Measurements from ENCODE around the gene DVL1. TPM values are rescaled to one million over a fixed set of nuclear protein-coding genes. Genes with fewer than 3 reads are reported as not detected.
A peak's percentile ranks its signal among the peaks of the same experiment; 100 is the strongest.

The DVL1 gene
- total and polyA plus RNA-seq, 8 donors: 30.6 to 103 (median 50.3) TPM

DNA sequence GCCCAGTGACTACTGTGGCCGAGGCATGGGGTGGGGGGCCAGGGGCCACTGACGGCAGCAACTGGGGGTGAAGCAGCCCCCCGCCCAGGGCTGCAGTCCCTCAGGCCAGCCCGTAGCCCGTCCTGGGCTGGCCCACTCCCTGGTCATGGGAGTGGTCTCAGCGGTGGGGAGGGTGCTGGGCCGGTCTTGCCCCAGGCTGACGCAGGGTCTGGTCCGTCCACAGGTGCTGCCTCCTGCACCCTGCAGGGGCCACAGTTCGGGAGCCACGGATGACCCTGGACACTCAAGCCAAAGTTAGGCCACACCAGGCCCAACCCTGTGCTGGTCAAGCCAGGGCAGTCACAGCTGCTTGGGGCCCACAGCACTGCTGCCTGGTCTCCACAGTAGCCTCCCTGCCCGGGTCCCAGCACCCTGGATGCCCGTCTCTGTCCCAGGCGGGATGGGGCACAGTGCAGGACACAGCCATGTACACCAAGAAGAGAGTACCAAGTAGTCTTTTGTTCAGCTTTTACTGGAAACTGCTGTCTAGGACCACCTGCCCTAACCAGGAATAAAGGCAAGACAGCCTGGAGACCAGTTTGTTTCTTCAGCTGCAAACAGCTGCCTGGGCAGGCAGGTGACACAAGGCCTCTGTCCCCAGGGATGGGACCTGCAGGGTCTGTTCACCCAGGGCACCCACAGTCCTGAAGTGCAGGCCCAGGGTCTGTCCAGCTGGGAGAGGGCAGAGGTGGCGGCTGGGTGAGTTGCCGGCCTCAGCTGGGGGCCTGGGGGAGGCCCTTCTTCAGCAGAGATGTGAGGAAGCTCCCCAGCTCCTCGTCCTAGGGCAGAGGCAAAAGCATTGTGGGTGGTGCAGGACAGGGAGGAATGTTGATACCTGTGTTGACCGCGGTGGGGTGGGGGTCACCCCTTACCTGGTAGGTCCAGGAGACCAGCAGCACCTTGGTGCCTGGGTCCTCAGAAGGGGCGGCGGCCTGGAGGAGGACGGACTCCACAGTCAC, 37.8 kb downstream of the DVL1 start:
- H3K4me1 ChIP-seq: peaks cover 6 to 13% (median 6%) of the 10 kb centered on the region in 3 donors
- FAIRE-seq (no peak), ATAC-seq (no peak), DNase-seq (no peak)
- TF ChIP-seq CTCF (IDR thresholded peaks at IDR 0.05): no peak
- no peaks in the 10 kb centered on the region for H3K27me3 ChIP-seq
- intact Hi-C loops (cut with DNase I): no loop called here
- no peak overlapping the region for H3K4me3 ChIP-seq
- no peak overlapping the region for H3K27ac ChIP-seq
- H3K36me3 ChIP-seq: peaks cover 0 to 34% (median 21%) of the 10 kb centered on the region in 3 donors
- no peaks in the 10 kb centered on the region for H3K9me3 ChIP-seq
- 89 to 94% methylated on average over 20 to 22 of the region's 22 CpGs for WGBS, 2 donors

DNA sequence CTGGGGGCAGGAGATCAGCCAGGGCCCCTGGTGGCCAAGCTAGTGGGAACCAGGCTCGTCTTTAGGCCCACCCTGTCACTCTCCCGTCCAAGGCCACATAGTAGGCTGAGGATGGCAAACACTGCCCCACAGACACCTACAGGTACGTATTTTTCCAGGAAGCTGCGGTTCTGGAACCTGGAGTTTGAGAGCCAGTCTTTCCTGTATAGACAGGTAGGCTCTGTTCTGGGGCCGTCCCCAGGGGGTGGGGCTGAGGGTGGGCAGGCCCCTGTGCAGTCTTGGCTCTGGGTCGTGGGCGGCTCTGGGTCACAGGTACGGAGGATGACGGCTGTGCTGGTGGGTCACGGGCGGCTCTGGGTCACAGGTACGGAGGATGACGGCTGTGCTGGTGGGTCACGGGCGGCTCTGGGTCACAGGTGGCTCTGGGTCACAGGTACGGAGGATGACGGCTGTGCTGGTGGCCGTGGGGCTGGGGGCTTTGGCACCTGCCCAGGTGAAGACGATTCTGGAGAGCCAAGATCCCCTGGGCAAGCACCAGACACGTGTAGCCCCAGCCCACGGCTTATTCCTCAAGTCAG, 38.7 kb downstream of the DVL1 start:
- Histone ChIP-seq H3K4me3 (no peak overlapping the region), H3K9me3 (no peaks in the 10 kb centered on the region), H3K27ac (no peak overlapping the region), H3K36me3 (peaks cover 0 to 34% (median 21%) of the 10 kb centered on the region in 3 donors), H3K4me1 (peaks cover 7 to 21% (median 14%) of the 10 kb centered on the region in 3 donors), H3K27me3 (no peaks in the 10 kb centered on the region)
- intact Hi-C loops (cut with DNase I): no loop called here
- no peak for FAIRE-seq
- DNase-seq: no peak
- no peak for TF ChIP-seq CTCF (IDR thresholded peaks at IDR 0.05)
- ATAC-seq: no peak
- WGBS, 2 donors: 83% methylated on average over 21 of the region's 21 CpGs

DNA sequence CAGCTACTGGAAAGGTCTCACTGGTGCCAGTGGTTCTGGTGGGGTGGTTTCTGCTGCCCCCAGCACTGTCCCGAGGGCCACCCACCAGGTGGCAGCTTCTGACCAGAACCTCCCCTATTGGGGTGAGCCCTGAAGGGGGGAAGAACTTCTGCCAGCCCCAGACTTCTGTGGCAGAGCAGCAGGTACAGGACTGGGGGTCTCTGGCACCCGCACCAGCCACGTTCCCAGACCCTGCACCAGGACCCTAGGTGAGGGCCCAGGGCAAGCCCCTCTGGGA, 39.2 kb downstream of the DVL1 start:
- no peak for TF ChIP-seq CTCF (IDR thresholded peaks at IDR 0.05)
- ATAC-seq (no peak), DNase-seq (no peak), FAIRE-seq (no peak)
- Histone ChIP-seq H3K27ac (peak overlapping the region in 1 of 4 donors; percentile 97), H3K9me3 (no peaks in the 10 kb centered on the region), H3K27me3 (no peaks in the 10 kb centered on the region), H3K4me1 (peaks cover 7 to 25% (median 19%) of the 10 kb centered on the region in 3 donors), H3K36me3 (peaks cover 0 to 32% (median 21%) of the 10 kb centered on the region in 3 donors), H3K4me3 (peak overlapping the region in 1 of 4 donors; percentile 86)
- WGBS, 2 donors: 67 to 96% methylated on average over 3 of the region's 3 CpGs
- intact Hi-C loops (cut with DNase I): no loop called here

- Histone ChIP-seq H3K36me3 (peaks cover 0 to 27% (median 20%) of the 10 kb centered on the region in 3 donors), H3K27ac (peak overlapping the region; percentile 90 to 97 (median 94)), H3K4me3 (peak overlapping the region; percentile 56 to 92 (median 84)), H3K9me3 (no peaks in the 10 kb centered on the region), H3K4me1 (peaks cover 7 to 26% (median 24%) of the 10 kb centered on the region in 3 donors), H3K27me3 (no peaks in the 10 kb centered on the region)
- ATAC-seq (peak; percentile 2 to 10 (median 8)), DNase-seq (peak in 4 of 6 donors; percentile 56 to 78 (median 66)), FAIRE-seq (no peak)
- WGBS, 2 donors: 18 to 28% methylated on average over 54 to 57 of the region's 57 CpGs
- no peak for TF ChIP-seq CTCF (IDR thresholded peaks at IDR 0.05)
- intact Hi-C loops (cut with DNase I): no loop called here
Measured at GRCh38 chr1:1309251-1310108, 39.7 kb downstream of the DVL1 start.
